BJ (cell line): Measurements from ENCODE around the gene MAGEA12. TPM values are rescaled to one million over a fixed set of nuclear protein-coding genes. Genes with fewer than 3 reads are reported as not detected.
"Not testable (repeated sequence)": the region's sequence is repeated elsewhere in the genome, so short reads cannot be mapped to it uniquely, and the experiment has no call there.

Experiments
- CTCF ChIA-PET: fragments of 350-600 bp; formaldehyde crosslinking; extraction: SDS; loops from one replicate; lab custom pipeline; 2021; ENCODE audit warnings: antibody characterized with exemption, inconsistent platforms; lab: Yijun Ruan, JAX
- POLR2A ChIA-PET: fragments of 300-600 bp; sonication (Branson Sonifier 250); formaldehyde crosslinking; extraction: SDS; loops from one replicate; lab custom pipeline; 2021; ENCODE audit warnings: antibody characterized with exemption; lab: Charles Lee
- DNase-seq: peaks from one replicate; pipeline ENCODE4 v3.0.0-alpha.2; 2011; ENCODE audit warnings: low read depth
- H3K27me3 ChIP-seq: 2 replicates; pipeline ENCODE4 v1.6.0; 2011; ENCODE audit warnings: low read length; ENCODE audit not compliant: control insufficient read depth, insufficient read depth
- H3K36me3 ChIP-seq: 2 replicates; pipeline ENCODE4 v1.5.1; 2011; ENCODE audit warnings: low read length; ENCODE audit not compliant: control insufficient read depth, insufficient read depth
- H3K4me3 ChIP-seq: 2 replicates; pipeline ENCODE4 v1.5.1; 2011; ENCODE audit warnings: low read depth, mild to moderate bottlenecking, control low read depth, low read length
- CTCF ChIP-seq: IDR thresholded peaks from 2 replicates; pipeline ENCODE4 v1.5.1; 2011; ENCODE audit warnings: low read depth, mild to moderate bottlenecking, control low read depth, inconsistent platforms, low read length, moderate library complexity; ENCODE audit not compliant: insufficient read depth
- polyA plus RNA-seq: library from polyadenylated mRNA; depleted of rRNA; stranded (reverse); fragments of >200 nt; gene quantifications from 2 replicates; pipeline ENCODE4 v1.2.3, GENCODE V29; 2011

MAGEA12 gene
- polyA plus RNA-seq, 1 experiment: not detected

- ChIA-PET POLR2A (no interaction called here), CTCF (no interaction called here)
- no peak for TF ChIP-seq CTCF
- H3K27me3 ChIP-seq: no peaks in the 10 kb centered on the region
- DNase-seq: no peak
- no peak overlapping the region for H3K4me3 ChIP-seq
- H3K36me3 ChIP-seq: no peaks in the 10 kb centered on the region
Measured at GRCh38 chrX:152725409-152725808, 8.1 kb upstream of the MAGEA12 start.

GRCh38 chrX:152734143-152734858, 744 bp downstream of the MAGEA12 start:
- H3K4me3 ChIP-seq, POLR2A ChIA-PET, H3K27me3 ChIP-seq, DNase-seq, CTCF ChIA-PET, H3K36me3 ChIP-seq: not testable (repeated sequence)

- Histone ChIP-seq H3K27me3 (no peaks in the 10 kb centered on the region), H3K4me3 (no peak overlapping the region), H3K36me3 (no peaks in the 10 kb centered on the region)
- ChIA-PET CTCF (no interaction called here), POLR2A (no interaction called here)
- TF ChIP-seq CTCF: no peak
- no peak for DNase-seq
Measured at GRCh38 chrX:152735101-152735500, 1.5 kb downstream of the MAGEA12 start.

GRCh38 chrX:152735860-152736511, 2.4 kb downstream of the MAGEA12 start:
- ChIA-PET CTCF (no interaction called here), POLR2A (no interaction called here)
- DNase-seq: no peak
- TF ChIP-seq CTCF: no peak
- no peaks in the 10 kb centered on the region for H3K36me3 ChIP-seq
- H3K4me3 ChIP-seq: no peak overlapping the region
- no peaks in the 10 kb centered on the region for H3K27me3 ChIP-seq

- H3K4me3 ChIP-seq, CTCF ChIA-PET, H3K27me3 ChIP-seq, H3K36me3 ChIP-seq, DNase-seq, POLR2A ChIA-PET: not testable (repeated sequence)
Measured at GRCh38 chrX:152736528-152736927, 3.0 kb downstream of the MAGEA12 start.

- POLR2A ChIA-PET: no interaction called here
Measured at GRCh38 chrX:152738560-152738959, 5.0 kb downstream of the MAGEA12 start.

GRCh38 chrX:152753686-152754650, 20.4 kb downstream of the MAGEA12 start, which contains the start of gene MAGEA2:
Gene MAGEA2 (minus strand): TSS chrX:152753842. CDS start chrX:152751363, 2,479 bp downstream.
- H3K27me3 ChIP-seq, POLR2A ChIA-PET, H3K36me3 ChIP-seq, CTCF ChIA-PET, H3K4me3 ChIP-seq, DNase-seq: not testable (repeated sequence)

More at GRCh38 chrX:152738560-152738959, 5.0 kb downstream of the MAGEA12 start:
- Histone ChIP-seq H3K4me3 (no peak overlapping the region), H3K27me3 (no peaks in the 10 kb centered on the region), H3K36me3 (no peaks in the 10 kb centered on the region)
- CTCF ChIA-PET: no interaction called here
- no peak for DNase-seq
- TF ChIP-seq CTCF: no peak

- POLR2A ChIA-PET, H3K27me3 ChIP-seq, H3K4me3 ChIP-seq, CTCF ChIA-PET, H3K36me3 ChIP-seq, DNase-seq: not testable (repeated sequence)
Measured at GRCh38 chrX:152754871-152755270, 21.3 kb downstream of the MAGEA12 start.
